Common myeloid progenitor, CD34-positive (primary cell): Measurements from ENCODE around the gene ATP1A2. TPM values are rescaled to one million over a fixed set of nuclear protein-coding genes. Genes with fewer than 3 reads are reported as not detected.
A peak's percentile ranks its signal among the peaks of the same experiment; 100 is the strongest.

Experiments used
- CTCF ChIA-PET: fragments of 350-600 bp; sonication (Branson Sonifier 250); formaldehyde crosslinking; loops from one replicate; lab custom pipeline; 2021; ENCODE audit warnings: antibody characterized with exemption; lab: Charles Lee
- POLR2A ChIA-PET: fragments of 350-600 bp; sonication (Branson Sonifier 250); formaldehyde crosslinking; loops from one replicate; lab custom pipeline; 2021; ENCODE audit warnings: antibody characterized with exemption; lab: Charles Lee
- DNase-seq, 3 donors: peaks; one replicate each; pipeline versions ENCODE4 v3.0.0 to v3.0.0-alpha.2; 2013
- H3K27ac ChIP-seq, 2 experiments: 1 replicate in 1 of 2; 2 replicates in 1 of 2; pipeline ENCODE4 v1.7.0; 2013; ENCODE audit warnings: inconsistent platforms in 2 of 2, low read length in 2 of 2, mild to moderate bottlenecking in 2 of 2, low read depth in 1 of 2, moderate library complexity in 1 of 2; ENCODE audit not compliant: severe bottlenecking in 2 of 2, insufficient read depth in 1 of 2, poor library complexity in 1 of 2
- H3K27me3 ChIP-seq, 5 experiments: replicated peaks in 2 of 5; 1 replicate in 3 of 5; 2 replicates in 2 of 5; pipeline versions ENCODE4 v1.6.1 to v1.7.0; 2013; ENCODE audit warnings: low read length in 4 of 5, mild to moderate bottlenecking in 2 of 5, moderate library complexity in 2 of 5, inconsistent platforms in 1 of 5; ENCODE audit not compliant: insufficient read depth in 5 of 5, control insufficient read depth in 4 of 5
- H3K36me3 ChIP-seq, 4 experiments: 1 replicate in 2 of 4; 2 replicates in 2 of 4; pipeline versions ENCODE4 v1.6.1 to v1.7.0; 2013; ENCODE audit warnings: low read length in 3 of 4, control low read depth in 1 of 4, mild to moderate bottlenecking in 1 of 4; ENCODE audit not compliant: control insufficient read depth in 4 of 4, insufficient read depth in 4 of 4
- H3K4me1 ChIP-seq, 4 experiments: 1 replicate in 3 of 4; 2 replicates in 1 of 4; pipeline versions ENCODE4 v1.6.1 to v1.7.1; 2013; ENCODE audit warnings: low read length in 3 of 4, mild to moderate bottlenecking in 3 of 4, control low read depth in 1 of 4, inconsistent platforms in 1 of 4, moderate library complexity in 1 of 4; ENCODE audit not compliant: control insufficient read depth in 4 of 4, insufficient read depth in 4 of 4; ENCODE audit errors: control extremely low read depth in 1 of 4
- H3K4me3 ChIP-seq, 7 experiments: 1 replicate in 4 of 7; 2 replicates in 3 of 7; pipeline versions ENCODE4 v1.5.1 to v1.7.0; 2013; ENCODE audit warnings: mild to moderate bottlenecking in 7 of 7, low read length in 6 of 7, moderate library complexity in 6 of 7, inconsistent platforms in 2 of 7, low read depth in 2 of 7, control low read depth in 1 of 7; ENCODE audit not compliant: insufficient read depth in 4 of 7, control insufficient read depth in 1 of 7; ENCODE audit errors: extremely low read depth in 1 of 7
- H3K9me3 ChIP-seq, 5 experiments: 1 replicate in 4 of 5; 2 replicates in 1 of 5; pipeline versions ENCODE4 v1.6.1 to v1.7.1; 2013; ENCODE audit warnings: low read length in 4 of 5, mild to moderate bottlenecking in 2 of 5, inconsistent platforms in 1 of 5, low read depth in 1 of 5, moderate library complexity in 1 of 5; ENCODE audit not compliant: control insufficient read depth in 4 of 5, insufficient read depth in 2 of 5; ENCODE audit errors: control extremely low read depth in 1 of 5
- WGBS: methylation state at CpG from one replicate; pipeline ENCODE4 v1.1.5; 2013; ENCODE audit not compliant: insufficient coverage; 5-methylcytosine and 5-hydroxymethylcytosine counted together
- polyA plus RNA-seq: library from polyadenylated mRNA; unstranded; fragments of 120-200 nt; gene quantifications from one replicate; pipeline ENCODE4 v1.2.1, GENCODE V29; 2013

ATP1A2 gene
- polyA plus RNA-seq: not detected

GRCh38 chr1:160115545-160116282, at the start of gene ATP1A2:
ATP1A2 (plus strand) TSS chr1:160115759; CDS start chr1:160115862, 103 bp downstream.
- 74% methylated on average over 12 of the region's 16 CpGs for WGBS
- Histone ChIP-seq H3K27me3 (peaks cover 0 to 2% (median 0%) of the 10 kb centered on the region in 5 experiments), H3K36me3 (no peaks in the 10 kb centered on the region), H3K27ac (no peak within 1 kb of the TSS), H3K4me1 (peaks cover 0 to 8% (median 0%) of the 10 kb centered on the region in 4 experiments), H3K9me3 (no peaks in the 10 kb centered on the region), H3K4me3 (no peak within 1 kb of the TSS)
- ChIA-PET CTCF (no interaction called here), POLR2A (no interaction called here)
- DNase-seq: no peak

GRCh38 chr1:160066829-160067745, 48.5 kb upstream of the ATP1A2 start:
- peaks cover 6 to 13% (median 8%) of the 10 kb centered on the region in 4 experiments for H3K4me1 ChIP-seq
- no peak for DNase-seq
- no peak overlapping the region for H3K4me3 ChIP-seq
- WGBS: 88% methylated on average over 3 of the region's 6 CpGs
- ChIA-PET POLR2A (interaction anchor here (0.7 to 0.9 kb wide), 2 partner anchors 9 to 124 kb away, joined by 3 read pairs; no protein-coding TSS in a partner anchor), CTCF (interaction anchor here (0.8 to 6.3 kb wide), 6 partner anchors 9 to 61 kb away, joined by 3 to 42 read pairs (median 3); partner anchors contain the start of gene KCNJ9)
- H3K36me3 ChIP-seq: no peaks in the 10 kb centered on the region
- no peaks in the 10 kb centered on the region for H3K9me3 ChIP-seq
- peaks cover 6 to 30% (median 22%) of the 10 kb centered on the region in 5 experiments for H3K27me3 ChIP-seq
- H3K27ac ChIP-seq: no peak overlapping the region

- WGBS: 92% methylated on average over 3 of the region's 5 CpGs
- Histone ChIP-seq H3K27ac (no peak overlapping the region), H3K4me1 (peaks cover 6 to 13% (median 8%) of the 10 kb centered on the region in 4 experiments), H3K4me3 (no peak overlapping the region), H3K9me3 (no peaks in the 10 kb centered on the region), H3K27me3 (peaks cover 6 to 30% (median 23%) of the 10 kb centered on the region in 5 experiments), H3K36me3 (no peaks in the 10 kb centered on the region)
- ChIA-PET CTCF (interaction anchor here (0.8 to 6.3 kb wide), 4 partner anchors 12 to 17 kb away, joined by 3 to 42 read pairs (median 4); partner anchors contain the start of gene KCNJ9), POLR2A (interaction anchor here (0.9 kb wide), 1 partner anchor 8 kb away, joined by 3 read pairs; no protein-coding TSS in a partner anchor)
- no peak for DNase-seq
These were observed 47.3 kb upstream of the ATP1A2 start for GRCh38 chr1:160068225-160068624.

GRCh38 chr1:160069460-160070231, 45.9 kb upstream of the ATP1A2 start, which contains the start of gene KCNJ10:
KCNJ10 (minus strand) TSS chr1:160070160; CDS start chr1:160042532, 27,628 bp downstream.
- DNase-seq: no peak
- ChIA-PET CTCF (interaction anchor here (1.0 to 6.3 kb wide), 5 partner anchors 10 to 222 kb away, joined by 3 to 42 read pairs (median 3); partner anchors contain the start of gene KCNJ9), POLR2A (no interaction called here)
- WGBS: 9% methylated on average over 18 of the region's 32 CpGs
- Histone ChIP-seq H3K9me3 (no peaks in the 10 kb centered on the region), H3K27ac (no peak within 1 kb of the TSS), H3K4me3 (peak within 1 kb of the TSS; percentile 32 to 93 (median 77)), H3K36me3 (no peaks in the 10 kb centered on the region), H3K4me1 (peaks cover 6 to 13% (median 8%) of the 10 kb centered on the region in 4 experiments), H3K27me3 (peaks cover 6 to 30% (median 23%) of the 10 kb centered on the region in 5 experiments)

GRCh38 chr1:160070243-160071163, 45.1 kb upstream of the ATP1A2 start:
- peaks cover 6 to 30% (median 23%) of the 10 kb centered on the region in 5 experiments for H3K27me3 ChIP-seq
- 0% methylated on average over 38 of the region's 46 CpGs for WGBS
- peak; percentile 65 to 84 (median 79) for DNase-seq
- peak overlapping the region; percentile 32 to 93 (median 77) for H3K4me3 ChIP-seq
- H3K36me3 ChIP-seq: no peaks in the 10 kb centered on the region
- peaks cover 6 to 13% (median 8%) of the 10 kb centered on the region in 4 experiments for H3K4me1 ChIP-seq
- H3K27ac ChIP-seq: no peak overlapping the region
- ChIA-PET CTCF (interaction anchor here (1.0 to 6.3 kb wide), 7 partner anchors 10 to 221 kb away, joined by 3 to 42 read pairs (median 3); partner anchors contain the start of genes IGSF8 and KCNJ9), POLR2A (no interaction called here)
- H3K9me3 ChIP-seq: no peaks in the 10 kb centered on the region
